Ovary (tissue), 9 donors: ENCODE measurements around the gene DYNLT4. TPM values are rescaled to one million over a fixed set of nuclear protein-coding genes. Genes with fewer than 3 reads are reported as not detected.

ENCODE experiments used
- DNase-seq, 5 donors: peaks; one replicate each; pipeline ENCODE4 v3.0.0-alpha.2; 2019 to 2020
- H3K27ac ChIP-seq, 2 donors: fragments of 200-600 bp; one replicate each; pipeline versions ENCODE4 v1.5.1 to v1.8.0; 2019 to 2022
- H3K27me3 ChIP-seq: fragments of 200-600 bp; one replicate; pipeline ENCODE4 v1.8.0; 2022
- H3K36me3 ChIP-seq: fragments of 200-600 bp; sonication (generic); one replicate; pipeline ENCODE4 v1.5.1; 2019
- H3K4me1 ChIP-seq: one replicate; pipeline ENCODE4 v1.8.1; 2013; ENCODE audit warnings: mild to moderate bottlenecking, moderate library complexity; ENCODE audit not compliant: insufficient read depth
- H3K4me3 ChIP-seq: fragments of 200-600 bp; sonication (generic); one replicate; pipeline ENCODE4 v1.5.1; 2017
- H3K9me3 ChIP-seq, 2 donors: fragments of 200-600 bp in 1 of 2; sonication (generic) in 1 of 2; one replicate each; pipeline versions ENCODE4 v1.5.1 to v1.8.1; 2013 to 2019; ENCODE audit warnings: mild to moderate bottlenecking in 1 of 2, moderate library complexity in 1 of 2
- CTCF ChIP-seq, 3 donors: fragments of 450-650 bp in 2 of 3; fragments of 200-600 bp in 1 of 3; IDR thresholded peaks; one replicate each; pipeline versions ENCODE4 v1.5.1 to v1.8.0; 2016 to 2022; ENCODE audit warnings: antibody characterized with exemption in 3 of 3, mild to moderate bottlenecking in 1 of 3
- EP300 ChIP-seq: sonication (generic); formaldehyde crosslinking; IDR thresholded peaks from one replicate; pipeline ENCODE4 v1.6.1; 2017; ENCODE audit warnings: antibody characterized with exemption
- POLR2A ChIP-seq: fragments of 450-650 bp; IDR thresholded peaks from one replicate; pipeline ENCODE4 v1.6.1; 2017; ENCODE audit warnings: antibody characterized with exemption, mild to moderate bottlenecking, moderate library complexity
- WGBS, 3 donors: extraction: QIAGEN DNeasy Blood & Tissue Kit in 1 of 3; methylation state at CpG; one replicate each; pipeline versions ENCODE4 v1.1.5 to v1.1.7; 2013 to 2017; 5-methylcytosine and 5-hydroxymethylcytosine counted together
- intact Hi-C, 4 donors: fragments of 100-400 bp; cut with DNase I; formaldehyde crosslinking; loops; one replicate each; pipeline versions ENCODE4 v1.11.0 to v1.15.1; 2022 to 2023
- polyA plus RNA-seq, 2 donors: library from polyadenylated mRNA; stranded (reverse); fragments of 200-250 nt in 1 of 2; fragments of 350-450 nt in 1 of 2; fragmentation: Illumina TruSeq in 1 of 2; extraction: RNeasy Lipid Tissue Mini Kit (QIAGEN cat#74804) in 1 of 2; gene quantifications; one replicate each; pipeline ENCODE4 v1.2.3, GENCODE V29; 2013 to 2014
- total RNA-seq, 7 donors: library from RNA; depleted of rRNA in 2 of 7; stranded (reverse); fragments of >200 nt in 2 of 7; fragmentation: NEBNext Ultra II Directional in 3 of 7; extraction: Animal tissue kit (Norgen Biotek cat#: 25700) in 3 of 7; gene quantifications; one replicate each; pipeline versions ENCODE4 v1.1.0 to v1.2.4, GENCODE V29; 2016 to 2023
- donor health status: DM: no; HTN: no; CAD: no; lungs with moderate emphysema.
- donor health status: DM: no; HTN: no; CAD: no.
- donor health status: Bipolar disorder and iron deficiency.
- donor health status: DM: yes; HTN: yes; CAD: no.
- donor health status: DM: no; HTN: no; CAD: no.
- donor health status: DM: yes; HTN: yes; CAD: no.

The DYNLT4 gene
- total and polyA plus RNA-seq, 9 donors, result 0.22 to 23.7 (median 0.74) TPM; not detected in 1

DNA sequence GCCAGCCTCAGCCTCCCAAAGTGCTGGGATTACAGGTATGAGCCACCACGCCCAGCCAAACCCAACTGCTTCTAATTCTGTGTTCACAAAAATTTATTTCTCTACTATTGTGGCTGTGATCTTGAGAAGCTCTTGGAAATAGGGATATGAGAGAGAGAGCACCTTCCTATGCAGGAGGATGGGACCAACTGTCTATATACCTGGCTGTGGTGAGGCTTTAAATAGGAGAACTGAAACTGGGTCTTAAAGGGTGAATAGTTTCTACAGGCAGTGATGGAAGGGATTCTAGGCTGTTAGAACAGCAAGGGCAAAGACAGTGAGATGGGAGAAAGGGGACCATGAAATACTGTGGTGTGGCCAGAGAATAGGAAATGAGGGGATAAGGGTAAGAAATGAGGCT lies 44.2 kb upstream of the DYNLT4 start:
- Histone ChIP-seq H3K4me3 (no peak overlapping the region), H3K36me3 (no peaks in the 10 kb centered on the region), H3K9me3 (no peaks in the 10 kb centered on the region), H3K27ac (no peak overlapping the region), H3K4me1 (peaks cover 21% of the 10 kb centered on the region), H3K27me3 (no peaks in the 10 kb centered on the region)
- WGBS, 3 donors, result 96 to 100% (median 100%) methylated on average over 1 of the region's 1 CpG
- DNase-seq, result no peak
- TF ChIP-seq EP300 (no peak), POLR2A (no peak), CTCF (IDR thresholded peaks at IDR 0.05) (no peak)
- intact Hi-C loops, result no loop called here

GRCh38 chr1:44849575-44850132 lies 42.5 kb upstream of the DYNLT4 start:
- no peaks in the 10 kb centered on the region for H3K27me3 ChIP-seq
- peaks cover 21% of the 10 kb centered on the region for H3K4me1 ChIP-seq
- TF ChIP-seq CTCF (IDR thresholded peaks at IDR 0.05) (no peak), EP300 (no peak), POLR2A (no peak)
- intact Hi-C loops, result loop anchor here in 1 of 4 donors (10.0 kb wide), 1 partner anchor 155 kb away; no protein-coding TSS in a partner anchor
- 55 to 70% (median 63%) methylated on average over 2 of the region's 2 CpGs for WGBS, 3 donors
- H3K4me3 ChIP-seq, result no peak overlapping the region
- H3K9me3 ChIP-seq, result no peaks in the 10 kb centered on the region
- H3K36me3 ChIP-seq, result no peaks in the 10 kb centered on the region
- no peak for DNase-seq
- peak overlapping the region in 1 of 2 donors; percentile 17 for H3K27ac ChIP-seq

GRCh38 chr1:44848456-44849181 lies 41.5 kb upstream of the DYNLT4 start:
- intact Hi-C loops, result loop anchor here in 1 of 4 donors (10.0 kb wide), 1 partner anchor 156 kb away; no protein-coding TSS in a partner anchor
- WGBS, 3 donors, result 66 to 78% (median 72%) methylated on average over 7 of the region's 7 CpGs
- H3K36me3 ChIP-seq, result no peaks in the 10 kb centered on the region
- DNase-seq, result no peak
- H3K4me1 ChIP-seq, result peaks cover 22% of the 10 kb centered on the region
- H3K27me3 ChIP-seq, result no peaks in the 10 kb centered on the region
- H3K27ac ChIP-seq, result peak overlapping the region in 1 of 2 donors; percentile 17
- no peak overlapping the region for H3K4me3 ChIP-seq
- no peaks in the 10 kb centered on the region for H3K9me3 ChIP-seq
- TF ChIP-seq EP300, result no peak

DNA sequence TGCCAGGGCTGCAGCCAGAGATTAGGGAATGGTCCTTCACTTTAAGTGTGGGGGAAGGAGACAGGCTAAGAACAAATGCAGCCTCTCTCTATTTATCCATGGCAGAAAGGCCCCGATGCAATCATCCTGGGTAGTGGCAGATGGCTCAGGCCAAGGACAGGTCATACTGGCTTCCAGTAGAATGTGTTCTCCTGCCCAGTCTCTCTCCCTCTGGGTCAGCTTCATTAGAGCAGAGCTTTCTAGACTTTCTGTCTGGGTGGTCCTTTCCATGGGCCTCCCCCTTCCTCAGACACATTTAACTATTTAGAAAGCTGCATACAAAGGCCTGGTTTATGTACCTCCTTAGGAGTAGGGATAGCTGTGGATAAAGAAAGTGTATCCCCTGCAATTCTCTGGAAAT lies 40.7 kb upstream of the DYNLT4 start:
- 0 to 18% (median 9%) methylated on average over 1 of the region's 1 CpG for WGBS, 3 donors
- peaks cover 24% of the 10 kb centered on the region for H3K4me1 ChIP-seq
- intact Hi-C loops, result loop anchor here in 1 of 4 donors (10.0 kb wide), 1 partner anchor 157 kb away; no protein-coding TSS in a partner anchor
- no peaks in the 10 kb centered on the region for H3K36me3 ChIP-seq
- peak overlapping the region in 1 of 2 donors; percentile 17 for H3K27ac ChIP-seq
- no peaks in the 10 kb centered on the region for H3K27me3 ChIP-seq
- H3K4me3 ChIP-seq, result no peak overlapping the region
- peak in 4 of 5 donors; percentile 37 to 66 (median 54) for DNase-seq
- TF ChIP-seq POLR2A, result no peak
- TF ChIP-seq CTCF (IDR thresholded peaks at IDR 0.05), result no peak
- no peak for TF ChIP-seq EP300
- H3K9me3 ChIP-seq, result no peaks in the 10 kb centered on the region

GRCh38 chr1:44846985-44847384 lies 39.8 kb upstream of the DYNLT4 start:
- Histone ChIP-seq H3K9me3 (no peaks in the 10 kb centered on the region), H3K36me3 (no peaks in the 10 kb centered on the region), H3K27me3 (no peaks in the 10 kb centered on the region), H3K27ac (no peak overlapping the region), H3K4me3 (no peak overlapping the region), H3K4me1 (peaks cover 24% of the 10 kb centered on the region)
- TF ChIP-seq CTCF (IDR thresholded peaks at IDR 0.05), result no peak
- TF ChIP-seq POLR2A, result no peak
- TF ChIP-seq EP300, result no peak
- no peak for DNase-seq
- intact Hi-C loops, result loop anchor here in 1 of 4 donors (10.0 kb wide), 1 partner anchor 158 kb away; no protein-coding TSS in a partner anchor
- 21 to 59% (median 28%) methylated on average over 1 of the region's 1 CpG for WGBS, 3 donors
